ENCODE results near the gene MADD.

MADD gene

DNA sequence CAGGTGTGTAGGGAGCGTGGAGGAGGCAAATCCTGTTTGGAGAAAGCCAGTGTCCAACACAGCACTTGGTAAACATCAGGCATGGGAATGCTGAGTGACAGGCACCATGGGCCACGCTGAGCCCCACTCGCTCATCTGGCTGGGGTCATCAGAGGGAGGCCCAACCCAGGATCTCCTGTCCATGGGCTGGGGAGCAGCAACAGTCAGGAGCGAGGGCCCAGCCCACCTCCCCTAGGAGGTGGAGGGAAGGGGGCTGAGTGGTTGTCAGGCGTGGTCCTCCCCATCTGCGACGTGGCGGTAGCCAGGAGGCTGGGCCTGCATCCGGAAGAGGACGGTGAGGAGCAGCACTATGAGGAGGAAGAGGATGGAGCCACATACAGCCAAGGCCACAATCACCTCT lies 30.1 kb upstream of the MADD start:
- no peak overlapping the region for H3K4me3 ChIP-seq (ENCODE audit: extremely low read depth, insufficient read depth, low read length, poor library complexity, severe bottlenecking)
- H3K36me3 ChIP-seq (ENCODE audit: control insufficient read depth, insufficient read depth, low read length), result peaks cover 90% of the 10 kb centered on the region

GRCh38 chr11:47241841-47242301 lies 28.1 kb upstream of the MADD start:
- no peaks in the 10 kb centered on the region for H3K4me1 ChIP-seq (ENCODE audit: control insufficient read depth, insufficient read depth, low read length, poor library complexity, severe bottlenecking)
- H3K36me3 ChIP-seq (ENCODE audit: control insufficient read depth, insufficient read depth, low read length), result peaks cover 90% of the 10 kb centered on the region
- no peaks in the 10 kb centered on the region for H3K9me3 ChIP-seq (ENCODE audit: control insufficient read depth, low read length)
- no peak overlapping the region for H3K27ac ChIP-seq (ENCODE audit: low read depth, low read length, severe bottlenecking)
- no peak overlapping the region for H3K4me3 ChIP-seq (ENCODE audit: extremely low read depth, insufficient read depth, low read length, poor library complexity, severe bottlenecking)
- WGBS, 2 experiments (ENCODE audit: insufficient coverage in 2 of 2), result 93 to 94% methylated on average over 3 of the region's 3 CpGs

More for the DNA sequence above, 30.1 kb upstream of the MADD start:
- 97 to 100% methylated on average over 5 to 9 of the region's 10 CpGs for WGBS, 2 experiments (ENCODE audit: insufficient coverage in 2 of 2)
- no peak overlapping the region for H3K27ac ChIP-seq (ENCODE audit: low read depth, low read length, severe bottlenecking)
- H3K9me3 ChIP-seq (ENCODE audit: control insufficient read depth, low read length), result no peaks in the 10 kb centered on the region
- no peaks in the 10 kb centered on the region for H3K4me1 ChIP-seq (ENCODE audit: control insufficient read depth, insufficient read depth, low read length, poor library complexity, severe bottlenecking)

- H3K36me3 ChIP-seq (ENCODE audit: control insufficient read depth, insufficient read depth, low read length), result peaks cover 91% of the 10 kb centered on the region
- WGBS, 2 experiments (ENCODE audit: insufficient coverage in 2 of 2), result 96% methylated on average over 20 to 21 of the region's 21 CpGs
- H3K4me1 ChIP-seq (ENCODE audit: control insufficient read depth, insufficient read depth, low read length, poor library complexity, severe bottlenecking), result no peaks in the 10 kb centered on the region
- H3K27ac ChIP-seq (ENCODE audit: low read depth, low read length, severe bottlenecking), result no peak overlapping the region
- no peak overlapping the region for H3K4me3 ChIP-seq (ENCODE audit: extremely low read depth, insufficient read depth, low read length, poor library complexity, severe bottlenecking)
- H3K9me3 ChIP-seq (ENCODE audit: control insufficient read depth, low read length), result no peaks in the 10 kb centered on the region
Observed at GRCh38 chr11:47242596-47243192, 27.2 kb upstream of the MADD start.

GRCh38 chr11:47243454-47243853 lies 26.5 kb upstream of the MADD start:
- WGBS, 2 experiments (ENCODE audit: insufficient coverage in 2 of 2), result 98% methylated on average over 4 of the region's 4 CpGs
- peaks cover 84% of the 10 kb centered on the region for H3K36me3 ChIP-seq (ENCODE audit: control insufficient read depth, insufficient read depth, low read length)

GRCh38 chr11:47244448-47245350 lies 25.2 kb upstream of the MADD start:
- H3K36me3 ChIP-seq (ENCODE audit: control insufficient read depth, insufficient read depth, low read length), result peaks cover 71% of the 10 kb centered on the region
- H3K4me3 ChIP-seq (ENCODE audit: extremely low read depth, insufficient read depth, low read length, poor library complexity, severe bottlenecking), result no peak overlapping the region
- no peak overlapping the region for H3K27ac ChIP-seq (ENCODE audit: low read depth, low read length, severe bottlenecking)
- WGBS, 2 experiments (ENCODE audit: insufficient coverage in 2 of 2), result 94 to 97% methylated on average over 19 to 21 of the region's 23 CpGs
- H3K4me1 ChIP-seq (ENCODE audit: control insufficient read depth, insufficient read depth, low read length, poor library complexity, severe bottlenecking), result no peaks in the 10 kb centered on the region
- no peaks in the 10 kb centered on the region for H3K9me3 ChIP-seq (ENCODE audit: control insufficient read depth, low read length)

More at GRCh38 chr11:47243454-47243853, 26.5 kb upstream of the MADD start:
- Histone ChIP-seq H3K4me1 (ENCODE audit: control insufficient read depth, insufficient read depth, low read length, poor library complexity, severe bottlenecking) (no peaks in the 10 kb centered on the region), H3K4me3 (ENCODE audit: extremely low read depth, insufficient read depth, low read length, poor library complexity, severe bottlenecking) (no peak overlapping the region), H3K9me3 (ENCODE audit: control insufficient read depth, low read length) (no peaks in the 10 kb centered on the region), H3K27ac (ENCODE audit: low read depth, low read length, severe bottlenecking) (no peak overlapping the region)

GRCh38 chr11:47245611-47246357 lies 24.1 kb upstream of the MADD start:
- WGBS, 2 experiments (ENCODE audit: insufficient coverage in 2 of 2), result 89 to 99% methylated on average over 10 to 11 of the region's 11 CpGs
- H3K4me3 ChIP-seq (ENCODE audit: extremely low read depth, insufficient read depth, low read length, poor library complexity, severe bottlenecking), result no peak overlapping the region

GRCh38 chr11:47247502-47247901 lies 22.4 kb upstream of the MADD start:
- Histone ChIP-seq H3K27ac (ENCODE audit: low read depth, low read length, severe bottlenecking) (no peak overlapping the region), H3K36me3 (ENCODE audit: control insufficient read depth, insufficient read depth, low read length) (peaks cover 46% of the 10 kb centered on the region), H3K4me1 (ENCODE audit: control insufficient read depth, insufficient read depth, low read length, poor library complexity, severe bottlenecking) (no peaks in the 10 kb centered on the region), H3K9me3 (ENCODE audit: control insufficient read depth, low read length) (no peaks in the 10 kb centered on the region), H3K4me3 (ENCODE audit: extremely low read depth, insufficient read depth, low read length, poor library complexity, severe bottlenecking) (peak overlapping the region; percentile 66)
- 92 to 100% methylated on average over 2 to 4 of the region's 5 CpGs for WGBS, 2 experiments (ENCODE audit: insufficient coverage in 2 of 2)

More at GRCh38 chr11:47245611-47246357, 24.1 kb upstream of the MADD start:
- H3K4me1 ChIP-seq (ENCODE audit: control insufficient read depth, insufficient read depth, low read length, poor library complexity, severe bottlenecking), result no peaks in the 10 kb centered on the region
- no peak overlapping the region for H3K27ac ChIP-seq (ENCODE audit: low read depth, low read length, severe bottlenecking)
- peaks cover 63% of the 10 kb centered on the region for H3K36me3 ChIP-seq (ENCODE audit: control insufficient read depth, insufficient read depth, low read length)
- no peaks in the 10 kb centered on the region for H3K9me3 ChIP-seq (ENCODE audit: control insufficient read depth, low read length)

DNA sequence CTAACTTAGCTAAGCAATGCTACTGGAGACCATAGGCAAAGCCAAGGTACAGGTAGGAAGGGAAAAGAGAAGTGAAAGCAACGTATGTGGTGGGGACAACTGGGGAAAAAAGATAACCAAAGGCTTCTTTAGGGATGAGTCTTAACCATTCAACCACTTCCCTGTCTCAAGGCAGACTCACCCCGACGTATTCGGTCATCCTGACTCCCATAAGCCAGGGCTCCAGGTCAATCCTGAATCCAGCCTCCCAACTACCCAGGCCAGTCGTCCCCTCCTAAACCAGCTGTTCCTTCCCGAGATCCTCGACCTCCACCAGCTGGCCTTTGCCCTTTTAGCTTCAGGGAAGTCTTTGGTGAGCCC lies 21.6 kb upstream of the MADD start:
- no peaks in the 10 kb centered on the region for H3K9me3 ChIP-seq (ENCODE audit: control insufficient read depth, low read length)
- 0 to 4% methylated on average over 5 to 6 of the region's 7 CpGs for WGBS, 2 experiments (ENCODE audit: insufficient coverage in 2 of 2)
- peak overlapping the region; percentile 89 for H3K27ac ChIP-seq (ENCODE audit: low read depth, low read length, severe bottlenecking)
- peaks cover 38% of the 10 kb centered on the region for H3K36me3 ChIP-seq (ENCODE audit: control insufficient read depth, insufficient read depth, low read length)
- no peaks in the 10 kb centered on the region for H3K4me1 ChIP-seq (ENCODE audit: control insufficient read depth, insufficient read depth, low read length, poor library complexity, severe bottlenecking)
- H3K4me3 ChIP-seq (ENCODE audit: extremely low read depth, insufficient read depth, low read length, poor library complexity, severe bottlenecking), result peak overlapping the region; percentile 66

DNA sequence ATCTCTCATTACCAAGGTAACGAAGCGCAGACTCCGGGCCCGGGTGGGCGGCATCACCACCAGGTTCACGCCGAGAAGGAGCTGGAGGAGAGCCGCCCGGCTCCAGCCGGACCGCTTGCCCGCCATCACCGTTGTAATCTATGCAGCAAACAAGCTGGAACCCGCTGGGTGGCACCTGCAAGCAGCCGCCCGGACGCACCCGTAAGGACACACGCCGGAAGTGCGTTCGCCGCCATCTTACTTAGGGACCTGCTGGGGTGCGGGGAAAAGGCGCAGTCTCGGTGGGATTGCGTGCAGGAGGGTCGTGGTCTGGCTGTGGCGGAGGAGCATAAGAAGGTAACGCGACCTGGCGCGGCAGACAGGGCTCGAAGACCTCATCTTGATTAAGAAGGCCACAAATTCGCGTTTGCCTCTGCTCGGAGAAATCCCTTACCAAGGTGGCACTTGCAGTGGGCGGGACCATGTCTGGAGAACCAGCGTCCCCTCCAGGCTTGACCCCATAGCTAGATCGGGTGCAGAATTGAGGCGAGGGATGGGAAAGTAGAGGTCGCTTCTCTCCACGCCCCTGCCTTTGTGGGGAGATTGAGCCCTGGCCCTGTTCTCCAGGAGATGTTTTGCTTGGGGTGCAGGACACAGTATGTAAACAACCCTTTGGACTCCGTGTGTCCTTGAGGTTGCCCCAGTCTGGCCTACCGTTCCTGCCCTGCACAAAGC lies 21.1 kb upstream of the MADD start, which contains the start of gene ACP2:
ACP2 (minus strand) TSS at position 151 of the 714 bp plus-strand sequence; CDS start at position 126, 25 bp downstream.
- Histone ChIP-seq H3K27ac (ENCODE audit: low read depth, low read length, severe bottlenecking) (peak within 1 kb of the TSS; percentile 89), H3K36me3 (ENCODE audit: control insufficient read depth, insufficient read depth, low read length) (peaks cover 33% of the 10 kb centered on the region), H3K4me1 (ENCODE audit: control insufficient read depth, insufficient read depth, low read length, poor library complexity, severe bottlenecking) (peaks cover under 1% of the 10 kb centered on the region), H3K4me3 (ENCODE audit: extremely low read depth, insufficient read depth, low read length, poor library complexity, severe bottlenecking) (peak within 1 kb of the TSS; percentile 66), H3K9me3 (ENCODE audit: control insufficient read depth, low read length) (no peaks in the 10 kb centered on the region)
- 0 to 1% methylated on average over 44 to 45 of the region's 45 CpGs for WGBS, 2 experiments (ENCODE audit: insufficient coverage in 2 of 2)

GRCh38 chr11:47249378-47249715 lies 20.6 kb upstream of the MADD start:
- H3K36me3 ChIP-seq (ENCODE audit: control insufficient read depth, insufficient read depth, low read length), result peaks cover 33% of the 10 kb centered on the region
- peaks cover 6% of the 10 kb centered on the region for H3K4me1 ChIP-seq (ENCODE audit: control insufficient read depth, insufficient read depth, low read length, poor library complexity, severe bottlenecking)
- peak overlapping the region; percentile 66 for H3K4me3 ChIP-seq (ENCODE audit: extremely low read depth, insufficient read depth, low read length, poor library complexity, severe bottlenecking)
- H3K27ac ChIP-seq (ENCODE audit: low read depth, low read length, severe bottlenecking), result no peak overlapping the region
- 57 to 82% methylated on average over 2 to 3 of the region's 3 CpGs for WGBS, 2 experiments (ENCODE audit: insufficient coverage in 2 of 2)
- no peaks in the 10 kb centered on the region for H3K9me3 ChIP-seq (ENCODE audit: control insufficient read depth, low read length)
